ENCODE measurements around the gene SSTR3. TPM values are rescaled to one million over a fixed set of nuclear protein-coding genes. Genes with fewer than 3 reads are reported as not detected.
A peak's percentile ranks its signal among the peaks of the same experiment; 100 is the strongest.

SSTR3 gene
- total RNA-seq (under 1 TPM in 1 of 4 donors, not detected in 3; 0.36 TPM), polyA plus RNA-seq (1 to 10 TPM in 1 of 3 donors, not detected in 2; 1.7 TPM)

GRCh38 chr22:37212174-37212906 is at the start of gene SSTR3:
Gene SSTR3 (minus strand): TSS chr22:37212477. CDS start chr22:37207803, 4,674 bp downstream.
- 18 to 56% methylated on average over 23 of the region's 23 CpGs for WGBS, 2 donors
- TF ChIP-seq EP300 (IDR thresholded peaks at IDR 0.05) (no peak), POLR2A (IDR thresholded peaks at IDR 0.05) (no peak), CTCF (IDR thresholded peaks at IDR 0.05) (no peak), POLR2AphosphoS5 (IDR thresholded peaks at IDR 0.05) (no peak)
- Histone ChIP-seq H3K4me3 (no peak within 1 kb of the TSS), H3K36me3 (no peaks in the 10 kb centered on the region), H3K27me3 (peaks cover 0 to 17% (median 4%) of the 10 kb centered on the region in 3 donors), H3K9me3 (no peaks in the 10 kb centered on the region), H3K4me1 (no peaks in the 10 kb centered on the region), H3K27ac (no peak within 1 kb of the TSS)
- DNase-seq = peak; percentile 52
- intact Hi-C loops (cut with DNase I) = no loop called here

DNA sequence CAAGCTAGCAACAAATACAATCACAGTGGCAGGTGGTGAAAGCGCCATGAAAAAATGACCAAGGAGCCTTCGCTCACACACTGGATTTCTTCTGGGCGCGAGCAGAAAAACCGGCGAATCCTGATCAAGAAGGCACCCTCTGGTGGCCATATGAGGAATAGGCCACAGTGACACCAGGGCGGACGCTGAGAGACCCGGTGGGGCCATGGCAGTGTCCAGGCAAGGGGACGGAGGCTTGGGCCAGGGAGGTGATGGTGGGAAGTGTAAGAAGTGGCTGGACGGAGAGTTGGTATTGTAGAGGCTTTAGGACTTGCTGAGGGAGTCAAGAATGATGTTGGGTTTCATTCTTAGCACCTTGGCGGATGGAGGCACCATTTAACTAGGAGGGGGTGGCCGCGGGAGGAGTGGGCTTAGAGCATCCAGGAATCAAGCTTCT is 48.6 kb upstream of the SSTR3 start:
- peaks cover 10 to 13% (median 12%) of the 10 kb centered on the region in 4 donors for H3K9me3 ChIP-seq
- H3K27me3 ChIP-seq = peaks cover 0 to 66% (median 44%) of the 10 kb centered on the region in 3 donors
- TF ChIP-seq CTCF (IDR thresholded peaks at IDR 0.05) = peak in 3 of 4 experiments; percentile 30 to 71 (median 50)
- no peak for TF ChIP-seq POLR2A (IDR thresholded peaks at IDR 0.05)
- TF ChIP-seq POLR2AphosphoS5 (IDR thresholded peaks at IDR 0.05) = no peak
- no peak overlapping the region for H3K4me3 ChIP-seq
- no peaks in the 10 kb centered on the region for H3K4me1 ChIP-seq
- WGBS, 2 donors = 20 to 23% methylated on average over 14 of the region's 14 CpGs
- no peak for DNase-seq
- no peak overlapping the region for H3K27ac ChIP-seq
- intact Hi-C loops (cut with DNase I) = no loop called here
- no peaks in the 10 kb centered on the region for H3K36me3 ChIP-seq

- DNase-seq = no peak
- no peak overlapping the region for H3K4me3 ChIP-seq
Observed at GRCh38 chr22:37260155-37260795, 48.0 kb upstream of the SSTR3 start.

GRCh38 chr22:37259540-37260029 is 47.3 kb upstream of the SSTR3 start:
- intact Hi-C loops (cut with DNase I) = no loop called here
- H3K4me1 ChIP-seq = no peaks in the 10 kb centered on the region
- H3K9me3 ChIP-seq = peaks cover 8 to 11% (median 10%) of the 10 kb centered on the region in 4 donors
- no peak for DNase-seq
- no peaks in the 10 kb centered on the region for H3K36me3 ChIP-seq
- H3K4me3 ChIP-seq = no peak overlapping the region
- H3K27ac ChIP-seq = no peak overlapping the region
- TF ChIP-seq EP300 (IDR thresholded peaks at IDR 0.05) (no peak), POLR2A (IDR thresholded peaks at IDR 0.05) (no peak), CTCF (IDR thresholded peaks at IDR 0.05) (no peak), POLR2AphosphoS5 (IDR thresholded peaks at IDR 0.05) (no peak)
- 15 to 16% methylated on average over 23 of the region's 23 CpGs for WGBS, 2 donors
- H3K27me3 ChIP-seq = peaks cover 0 to 75% (median 47%) of the 10 kb centered on the region in 3 donors

More at GRCh38 chr22:37260155-37260795, 48.0 kb upstream of the SSTR3 start:
- Histone ChIP-seq H3K4me1 (no peaks in the 10 kb centered on the region), H3K27me3 (peaks cover 0 to 71% (median 47%) of the 10 kb centered on the region in 3 donors), H3K27ac (no peak overlapping the region), H3K9me3 (peaks cover 10 to 13% (median 12%) of the 10 kb centered on the region in 4 donors), H3K36me3 (no peaks in the 10 kb centered on the region)
- intact Hi-C loops (cut with DNase I) = no loop called here
- TF ChIP-seq POLR2AphosphoS5 (IDR thresholded peaks at IDR 0.05) (no peak), POLR2A (IDR thresholded peaks at IDR 0.05) (no peak), CTCF (IDR thresholded peaks at IDR 0.05) (no peak), EP300 (IDR thresholded peaks at IDR 0.05) (no peak)
- whole genome bisulfite sequencing, 2 donors = 65 to 66% methylated on average over 15 of the region's 15 CpGs

Measured in sigmoid colon (tissue), 7 donors.